Choroid plexus epithelial cell (primary cell): ENCODE results near the gene CRYAB.
"Not testable (repeated sequence)": the region's sequence is repeated elsewhere in the genome, so short reads cannot be mapped to it uniquely, and the experiment has no call there.

Experiments
- DNase-seq: peaks from one replicate; pipeline ENCODE4 v3.0.0-alpha.2; 2010; ENCODE audit warnings: low read depth
- H3K4me3 ChIP-seq: 2 replicates; pipeline ENCODE4 v1.5.1; 2011; ENCODE audit warnings: low read depth, mild to moderate bottlenecking, control low read depth, low read length, moderate library complexity
- CTCF ChIP-seq: conservative IDR thresholded peaks from 2 replicates; pipeline ENCODE4 v1.5.1; 2011; ENCODE audit warnings: low read depth, mild to moderate bottlenecking, control low read depth, inconsistent platforms, low read length, moderate library complexity

Gene CRYAB

GRCh38 chr11:111909378-111909777 lies 2.2 kb downstream of the CRYAB start:
- no peak for TF ChIP-seq CTCF
- H3K4me3 ChIP-seq: no peak overlapping the region
- DNase-seq: no peak

GRCh38 chr11:111908639-111909305 lies 2.8 kb downstream of the CRYAB start:
- DNase-seq: no peak
- H3K4me3 ChIP-seq: no peak overlapping the region
- TF ChIP-seq CTCF: no peak

- no peak for TF ChIP-seq CTCF
- DNase-seq: no peak
- H3K4me3 ChIP-seq: no peak overlapping the region
Observed at GRCh38 chr11:111906680-111907079, 4.9 kb downstream of the CRYAB start.

GRCh38 chr11:111905411-111905810 lies 6.2 kb downstream of the CRYAB start:
- no peak for TF ChIP-seq CTCF
- no peak overlapping the region for H3K4me3 ChIP-seq
- no peak for DNase-seq

GRCh38 chr11:111886844-111887243 lies 24.7 kb downstream of the CRYAB start:
- no peak overlapping the region for H3K4me3 ChIP-seq
- TF ChIP-seq CTCF: no peak
- no peak for DNase-seq

GRCh38 chr11:111886032-111886431 lies 25.5 kb downstream of the CRYAB start:
- no peak for TF ChIP-seq CTCF
- DNase-seq: no peak
- H3K4me3 ChIP-seq: no peak overlapping the region

GRCh38 chr11:111885053-111885452 lies 26.5 kb downstream of the CRYAB start:
- not testable (repeated sequence) for H3K4me3 ChIP-seq, DNase-seq
